CD14-positive monocyte (primary cell): ENCODE measurements around the gene UNC13B. TPM values are rescaled to one million over a fixed set of nuclear protein-coding genes. Genes with fewer than 3 reads are reported as not detected.

Experiments used
- DNase-seq, 3 donors: peaks; one replicate each; pipeline ENCODE4 v3.0.0-alpha.2; 2011 to 2022
- H2AFZ ChIP-seq: 2 replicates; pipeline ENCODE4 v1.6.0; 2012; ENCODE audit warnings: mild to moderate bottlenecking, low read depth, low read length, inconsistent platforms; ENCODE audit not compliant: insufficient read depth, poor library complexity, severe bottlenecking
- H3K27ac ChIP-seq, 2 donors: 1 replicate in 1 of 2; 2 replicates in 1 of 2; pipeline ENCODE4 v1.5.1; 2012 to 2013; ENCODE audit warnings: low read length in 2 of 2, control low read depth in 1 of 2, inconsistent platforms in 1 of 2, low read depth in 1 of 2, mild to moderate bottlenecking in 1 of 2
- H3K27me3 ChIP-seq, 2 donors: one replicate each; pipeline versions ENCODE4 v1.6.0 to v1.6.1; 2011 to 2013; ENCODE audit warnings: low read length in 2 of 2; ENCODE audit not compliant: control insufficient read depth in 2 of 2, insufficient read depth in 2 of 2
- H3K36me3 ChIP-seq, 2 donors: replicated peaks in 1 of 2; 1 replicate in 1 of 2; 2 replicates in 1 of 2; pipeline versions ENCODE4 v1.5.1 to v1.6.1; 2012 to 2013; ENCODE audit warnings: low read length in 2 of 2, control low read depth in 1 of 2, inconsistent platforms in 1 of 2, mild to moderate bottlenecking in 1 of 2; ENCODE audit not compliant: insufficient read depth in 2 of 2, control insufficient read depth in 1 of 2
- H3K4me1 ChIP-seq, 2 donors: 1 replicate in 1 of 2; 2 replicates in 1 of 2; pipeline versions ENCODE4 v1.5.1 to v1.6.1; 2012 to 2013; ENCODE audit warnings: low read length in 2 of 2, control low read depth in 1 of 2, inconsistent platforms in 1 of 2, mild to moderate bottlenecking in 1 of 2, moderate library complexity in 1 of 2; ENCODE audit not compliant: insufficient read depth in 2 of 2, control insufficient read depth in 1 of 2
- H3K4me2 ChIP-seq: replicated peaks from 2 replicates; pipeline ENCODE3; 2012; ENCODE audit warnings: low read length, moderate library complexity, mild to moderate bottlenecking; ENCODE audit not compliant: poor library complexity, severe bottlenecking; ENCODE audit errors: extremely low read depth
- H3K4me3 ChIP-seq, 3 experiments: fragments of 200-600 bp in 1 of 3; sonication (generic) in 1 of 3; replicated peaks in 1 of 3; 1 replicate in 2 of 3; 2 replicates in 1 of 3; pipeline ENCODE4 v1.5.1; 2011 to 2013; ENCODE audit warnings: low read length in 3 of 3, mild to moderate bottlenecking in 3 of 3, control low read depth in 2 of 3, low read depth in 2 of 3, inconsistent platforms in 1 of 3, moderate library complexity in 1 of 3
- H3K79me2 ChIP-seq: 2 replicates; pipeline ENCODE4 v1.6.0; 2012; ENCODE audit warnings: mild to moderate bottlenecking, control low read depth, inconsistent platforms, low read length, moderate library complexity; ENCODE audit not compliant: insufficient read depth
- H3K9ac ChIP-seq: 2 replicates; pipeline ENCODE4 v1.6.0; 2017; ENCODE audit warnings: low read length, mild to moderate bottlenecking; ENCODE audit not compliant: insufficient read depth, poor library complexity, severe bottlenecking
- H3K9me3 ChIP-seq, 2 donors: replicated peaks in 1 of 2; 1 replicate in 1 of 2; 2 replicates in 1 of 2; pipeline versions ENCODE4 v1.5.1 to v1.6.1; 2012 to 2013; ENCODE audit warnings: low read length in 2 of 2, control low read depth in 1 of 2; ENCODE audit not compliant: control insufficient read depth in 1 of 2, insufficient read depth in 1 of 2
- H4K20me1 ChIP-seq: 2 replicates; pipeline ENCODE4 v1.6.0; 2012; ENCODE audit warnings: mild to moderate bottlenecking, low read length, control low read depth, moderate library complexity; ENCODE audit not compliant: insufficient read depth
- H3K27ac Mint-ChIP-seq, 7 donors: one replicate each; pipeline ENCODE4 v1.8.0; 2020; ENCODE audit warnings: mild to moderate bottlenecking in 7 of 7, mixed read lengths in 7 of 7, moderate library complexity in 6 of 7, inconsistent platforms in 2 of 7
- H3K27me3 Mint-ChIP-seq, 3 donors: one replicate each; pipeline ENCODE4 v1.8.0; 2021 to 2022; ENCODE audit warnings: low read depth in 3 of 3, mild to moderate bottlenecking in 3 of 3, mixed read lengths in 3 of 3, moderate library complexity in 3 of 3, inconsistent platforms in 1 of 3
- H3K36me3 Mint-ChIP-seq, 2 donors: one replicate each; pipeline ENCODE4 v1.8.0; 2020; ENCODE audit warnings: mixed read lengths in 2 of 2, inconsistent platforms in 1 of 2, mild to moderate bottlenecking in 1 of 2
- H3K4me1 Mint-ChIP-seq: one replicate; pipeline ENCODE4 v1.8.0; 2020; ENCODE audit warnings: mild to moderate bottlenecking, mixed read lengths
- H3K4me3 Mint-ChIP-seq, 2 donors: one replicate each; pipeline ENCODE4 v1.8.0; 2020; ENCODE audit warnings: mild to moderate bottlenecking in 2 of 2, mixed read lengths in 2 of 2, moderate library complexity in 1 of 2
- H3K9me3 Mint-ChIP-seq, 7 donors: one replicate each; pipeline ENCODE4 v1.8.0; 2020 to 2022; ENCODE audit warnings: mixed read lengths in 7 of 7, mild to moderate bottlenecking in 6 of 7, moderate library complexity in 6 of 7, inconsistent platforms in 2 of 7
- CTCF ChIP-seq: fragments of 200-600 bp; IDR thresholded peaks from one replicate; pipeline ENCODE4 v1.8.0; 2022; ENCODE audit warnings: antibody characterized with exemption, mild to moderate bottlenecking
- WGBS: methylation state at CpG from one replicate; pipeline ENCODE4 v1.1.5; 2013; ENCODE audit warnings: missing lambda C conversion rate; ENCODE audit not compliant: insufficient coverage; 5-methylcytosine and 5-hydroxymethylcytosine counted together
- intact Hi-C, 2 donors: fragments of 100-400 bp; cut with micrococcal nuclease; formaldehyde crosslinking; loops; one replicate each; pipeline versions ENCODE4 v1.15.0 to v1.15.1; 2023
- polyA plus RNA-seq, 3 donors: library from polyadenylated mRNA; depleted of rRNA in 1 of 3; unstranded in 2 of 3; stranded (reverse) in 1 of 3; fragments of 300-500 nt in 2 of 3; fragments of >200 nt in 1 of 3; fragmentation: Illumina TruSeq in 2 of 3; gene quantifications; 1 replicate in 2 of 3; 2 replicates in 1 of 3; pipeline ENCODE4 v1.2.3, GENCODE V29; 2012 to 2021

UNC13B gene
- polyA plus RNA-seq, 3 donors = 0.41 to 0.81 (median 0.66) TPM

- Histone ChIP-seq H3K4me1 (peaks cover 0 to 3% of the 10 kb centered on the region in 2 donors), H3K27me3 (no peaks in the 10 kb centered on the region), H3K9me3 (no peaks in the 10 kb centered on the region), H3K36me3 (no peaks in the 10 kb centered on the region), H3K9ac (no peak overlapping the region), H3K79me2 (no peaks in the 10 kb centered on the region), H4K20me1 (no peaks in the 10 kb centered on the region), H3K4me3 (no peak overlapping the region), H3K4me2 (no peak overlapping the region), H2AFZ (no peak overlapping the region), H3K27ac (no peak overlapping the region)
- Mint-ChIP-seq H3K27me3 (peaks cover 0 to 5% (median 0%) of the 10 kb centered on the region in 3 donors), H3K9me3 (no peaks in the 10 kb centered on the region), H3K27ac (no peak overlapping the region), H3K4me1 (peaks cover 13% of the 10 kb centered on the region), H3K36me3 (no peaks in the 10 kb centered on the region), H3K4me3 (no peak overlapping the region)
- intact Hi-C loops = no loop called here
- TF ChIP-seq CTCF = no peak
- no peak for DNase-seq
- 100% methylated on average over 1 of the region's 1 CpG for WGBS
Measured at GRCh38 chr9:35280399-35280798, 118.6 kb downstream of the UNC13B start.

- Histone ChIP-seq H4K20me1 (no peaks in the 10 kb centered on the region), H3K36me3 (no peaks in the 10 kb centered on the region), H3K27ac (no peak overlapping the region), H3K9me3 (peaks cover 5 to 13% of the 10 kb centered on the region in 2 donors), H3K4me2 (no peak overlapping the region), H3K27me3 (no peaks in the 10 kb centered on the region), H2AFZ (no peak overlapping the region), H3K9ac (no peak overlapping the region), H3K4me1 (no peaks in the 10 kb centered on the region), H3K4me3 (no peak overlapping the region), H3K79me2 (no peaks in the 10 kb centered on the region)
- peaks cover 9 to 22% (median 13%) of the 10 kb centered on the region in 7 donors for H3K9me3 Mint-ChIP-seq
- intact Hi-C loops = no loop called here
- TF ChIP-seq CTCF = no peak
- H3K4me3 Mint-ChIP-seq = no peak overlapping the region
- no peaks in the 10 kb centered on the region for H3K4me1 Mint-ChIP-seq
- no peak overlapping the region for H3K27ac Mint-ChIP-seq
- H3K36me3 Mint-ChIP-seq = peaks cover 0 to 2% of the 10 kb centered on the region in 2 donors
- no peak for DNase-seq
- peaks cover 0 to 6% (median 2%) of the 10 kb centered on the region in 3 donors for H3K27me3 Mint-ChIP-seq
- WGBS = no CpG with 5 or more reads among the region's 1 CpG
Measured at GRCh38 chr9:35285731-35286130, 123.9 kb downstream of the UNC13B start.
